Natural killer cell (primary cell): ENCODE data around the gene DERA. TPM values are rescaled to one million over a fixed set of nuclear protein-coding genes. Genes with fewer than 3 reads are reported as not detected.

Source experiments
- ATAC-seq, 3 donors: fragments of 150-1000 bp in 2 of 3; fragments of 200-7000 bp in 1 of 3; cut with Tn5 transposase; 1 replicate in 1 of 3; 2 replicates in 2 of 3; pipeline ENCODE4 v1.10.0; 2021; ENCODE audit warnings: mild to moderate bottlenecking in 2 of 3, moderate library complexity in 2 of 3
- DNase-seq, 2 donors: peaks; one replicate each; pipeline versions ENCODE4 v3.0.0 to v3.0.0-alpha.2; 2013 to 2021; ENCODE audit warnings: mixed read lengths in 1 of 2
- H3K27ac ChIP-seq: one replicate; pipeline ENCODE4 v1.5.1; 2013; ENCODE audit warnings: mild to moderate bottlenecking, low read length
- H3K27me3 ChIP-seq: one replicate; pipeline ENCODE4 v1.6.1; 2013; ENCODE audit warnings: low read length; ENCODE audit not compliant: control insufficient read depth, insufficient read depth
- H3K36me3 ChIP-seq: one replicate; pipeline ENCODE4 v1.6.1; 2013; ENCODE audit warnings: low read length; ENCODE audit not compliant: control insufficient read depth, insufficient read depth
- H3K4me1 ChIP-seq: one replicate; pipeline ENCODE4 v1.6.1; 2013; ENCODE audit warnings: low read length; ENCODE audit not compliant: control insufficient read depth, insufficient read depth
- H3K4me3 ChIP-seq: one replicate; pipeline ENCODE4 v1.5.1; 2013; ENCODE audit warnings: low read length
- H3K9me3 ChIP-seq: one replicate; pipeline ENCODE4 v1.6.1; 2013; ENCODE audit warnings: low read length; ENCODE audit not compliant: control insufficient read depth, insufficient read depth
- H3K27ac Mint-ChIP-seq, 2 donors: one replicate each; pipeline ENCODE4 v1.8.0; 2022; ENCODE audit warnings: mild to moderate bottlenecking in 2 of 2, mixed read lengths in 2 of 2, moderate library complexity in 1 of 2
- H3K27me3 Mint-ChIP-seq, 2 donors: one replicate each; pipeline ENCODE4 v1.8.0; 2022; ENCODE audit warnings: low read depth in 2 of 2, mixed read lengths in 2 of 2
- H3K36me3 Mint-ChIP-seq: one replicate; pipeline ENCODE4 v1.8.0; 2022; ENCODE audit warnings: mixed read lengths
- H3K4me1 Mint-ChIP-seq, 2 donors: one replicate each; pipeline ENCODE4 v1.8.0; 2022; ENCODE audit warnings: mixed read lengths in 2 of 2
- H3K4me3 Mint-ChIP-seq: one replicate; pipeline ENCODE4 v1.8.0; 2022; ENCODE audit warnings: mild to moderate bottlenecking, moderate library complexity, mixed read lengths
- H3K9me3 Mint-ChIP-seq, 2 donors: one replicate each; pipeline ENCODE4 v1.8.0; 2022; ENCODE audit warnings: mixed read lengths in 2 of 2
- WGBS: methylation state at CpG from one replicate; pipeline ENCODE4 v1.1.7; 2013; ENCODE audit warnings: missing lambda C conversion rate; ENCODE audit not compliant: insufficient coverage; 5-methylcytosine and 5-hydroxymethylcytosine counted together
- intact Hi-C: fragments of 100-400 bp; cut with micrococcal nuclease; formaldehyde crosslinking; loops from one replicate; pipeline ENCODE4 v1.14.2; 2022
- total RNA-seq, 4 donors: library from RNA; stranded (reverse); fragments of 120-200 nt in 1 of 4; gene quantifications; one replicate each; pipeline versions ENCODE4 v1.2.3 to v1.2.4, GENCODE V29; 2013 to 2022
- TF ChIP-seq, protein P1 (sequence below): fragments of 200-600 bp; IDR thresholded peaks from one replicate; pipeline ENCODE4 v1.8.0; 2022; ENCODE audit warnings: antibody characterized with exemption

The DERA gene
- total RNA-seq, 3 donors from 2014 or later (not counting 1 experiment from before 2014, with no cell fraction given), result 15.6 to 22.1 (median 20.4) TPM

DNA sequence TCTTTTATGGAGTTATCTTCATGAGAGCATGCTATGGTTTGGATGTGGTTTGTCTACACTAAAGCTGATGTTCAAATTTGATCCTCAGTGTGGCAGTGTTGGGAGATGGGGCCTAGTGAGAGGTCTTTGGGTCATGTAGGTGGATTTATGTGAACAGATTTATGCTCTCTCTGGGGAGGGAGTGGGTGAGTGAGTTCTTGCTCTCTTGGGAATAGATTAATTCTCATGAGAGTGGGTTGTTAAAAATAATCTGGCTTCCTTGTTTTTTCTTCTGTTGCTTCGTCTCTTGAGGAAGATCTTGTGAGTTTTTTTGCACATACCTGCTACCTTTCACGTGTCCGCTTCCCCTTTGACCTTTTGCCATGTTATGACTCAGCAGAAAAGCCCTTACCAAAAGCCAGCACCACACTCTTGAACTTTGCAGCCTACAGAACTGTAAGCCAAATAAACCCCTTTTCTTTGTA is 20.5 kb downstream of the DERA start:
- Mint-ChIP-seq H3K9me3 (no peaks in the 10 kb centered on the region), H3K27me3 (no peaks in the 10 kb centered on the region), H3K4me3 (no peak overlapping the region), H3K36me3 (no peaks in the 10 kb centered on the region), H3K27ac (no peak overlapping the region), H3K4me1 (peaks cover 9 to 21% of the 10 kb centered on the region in 2 donors)
- Histone ChIP-seq H3K27me3 (no peaks in the 10 kb centered on the region), H3K4me1 (no peaks in the 10 kb centered on the region), H3K9me3 (peaks cover 2% of the 10 kb centered on the region), H3K4me3 (no peak overlapping the region), H3K27ac (no peak overlapping the region), H3K36me3 (no peaks in the 10 kb centered on the region)
- WGBS, result 65% methylated on average over 3 of the region's 3 CpGs
- TF ChIP-seq, protein P1, sequence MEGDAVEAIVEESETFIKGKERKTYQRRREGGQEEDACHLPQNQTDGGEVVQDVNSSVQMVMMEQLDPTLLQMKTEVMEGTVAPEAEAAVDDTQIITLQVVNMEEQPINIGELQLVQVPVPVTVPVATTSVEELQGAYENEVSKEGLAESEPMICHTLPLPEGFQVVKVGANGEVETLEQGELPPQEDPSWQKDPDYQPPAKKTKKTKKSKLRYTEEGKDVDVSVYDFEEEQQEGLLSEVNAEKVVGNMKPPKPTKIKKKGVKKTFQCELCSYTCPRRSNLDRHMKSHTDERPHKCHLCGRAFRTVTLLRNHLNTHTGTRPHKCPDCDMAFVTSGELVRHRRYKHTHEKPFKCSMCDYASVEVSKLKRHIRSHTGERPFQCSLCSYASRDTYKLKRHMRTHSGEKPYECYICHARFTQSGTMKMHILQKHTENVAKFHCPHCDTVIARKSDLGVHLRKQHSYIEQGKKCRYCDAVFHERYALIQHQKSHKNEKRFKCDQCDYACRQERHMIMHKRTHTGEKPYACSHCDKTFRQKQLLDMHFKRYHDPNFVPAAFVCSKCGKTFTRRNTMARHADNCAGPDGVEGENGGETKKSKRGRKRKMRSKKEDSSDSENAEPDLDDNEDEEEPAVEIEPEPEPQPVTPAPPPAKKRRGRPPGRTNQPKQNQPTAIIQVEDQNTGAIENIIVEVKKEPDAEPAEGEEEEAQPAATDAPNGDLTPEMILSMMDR, result no peak
- peak in 1 of 3 donors; percentile 42 for ATAC-seq
- intact Hi-C loops, result no loop called here
- DNase-seq, result no peak

DNA sequence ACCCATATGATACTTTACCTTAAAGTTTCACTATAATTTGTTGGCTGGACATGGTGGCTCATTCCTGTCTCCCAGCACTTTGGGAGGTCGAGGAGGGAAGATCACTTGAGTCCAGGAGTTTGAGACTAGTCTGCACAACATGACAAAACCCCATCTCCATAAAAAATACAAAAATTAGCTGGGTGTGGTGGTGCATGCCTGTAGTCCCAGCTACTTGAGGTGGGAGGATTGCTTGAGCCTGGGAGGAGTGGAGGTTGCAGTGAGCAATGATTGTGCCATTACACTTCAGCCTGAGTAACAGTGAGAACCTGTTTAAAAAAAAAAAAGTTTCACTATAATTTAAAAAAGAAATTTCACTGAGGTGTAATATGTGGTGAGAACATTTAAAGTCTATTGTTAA is 21.2 kb downstream of the DERA start:
- no peaks in the 10 kb centered on the region for H3K36me3 Mint-ChIP-seq
- H3K27me3 ChIP-seq, result no peaks in the 10 kb centered on the region
- H3K4me1 ChIP-seq, result no peaks in the 10 kb centered on the region
- TF ChIP-seq, protein P1, result no peak
- 100% methylated on average over 1 of the region's 1 CpG for WGBS
- DNase-seq (no peak), ATAC-seq (no peak)
- H3K4me3 ChIP-seq, result no peak overlapping the region
- H3K9me3 Mint-ChIP-seq, result no peaks in the 10 kb centered on the region
- H3K9me3 ChIP-seq, result peaks cover 2% of the 10 kb centered on the region
- H3K36me3 ChIP-seq, result no peaks in the 10 kb centered on the region
- H3K27ac ChIP-seq, result no peak overlapping the region
- peaks cover 16 to 28% of the 10 kb centered on the region in 2 donors for H3K4me1 Mint-ChIP-seq
- no peak overlapping the region for H3K27ac Mint-ChIP-seq
- intact Hi-C loops, result no loop called here
- no peak overlapping the region for H3K4me3 Mint-ChIP-seq
- H3K27me3 Mint-ChIP-seq, result no peaks in the 10 kb centered on the region

DNA sequence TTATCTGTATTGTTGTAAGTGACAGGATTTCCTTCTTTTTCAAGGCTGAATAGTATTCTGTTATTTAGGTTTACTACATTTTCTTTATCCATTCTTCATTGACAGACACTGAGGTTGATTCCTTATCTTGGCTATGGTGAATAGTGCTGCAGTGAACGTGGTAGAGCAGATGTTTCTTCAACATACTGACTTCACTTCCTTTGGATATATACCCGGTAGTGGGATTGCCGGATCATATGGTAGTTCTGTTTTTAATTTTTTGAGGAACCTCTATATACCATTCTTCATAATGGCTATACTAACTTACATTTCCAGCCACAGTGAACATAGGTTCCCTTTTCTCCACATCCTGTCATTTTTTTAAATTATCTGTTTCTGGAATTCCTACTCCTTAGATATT is 21.8 kb downstream of the DERA start:
- no peaks in the 10 kb centered on the region for H3K27me3 Mint-ChIP-seq
- H3K9me3 Mint-ChIP-seq, result no peaks in the 10 kb centered on the region
- Histone ChIP-seq H3K4me1 (no peaks in the 10 kb centered on the region), H3K27me3 (no peaks in the 10 kb centered on the region), H3K36me3 (no peaks in the 10 kb centered on the region), H3K27ac (no peak overlapping the region), H3K9me3 (peaks cover 2% of the 10 kb centered on the region), H3K4me3 (no peak overlapping the region)
- no peak overlapping the region for H3K4me3 Mint-ChIP-seq
- no peak overlapping the region for H3K27ac Mint-ChIP-seq
- ATAC-seq, result no peak
- H3K4me1 Mint-ChIP-seq, result peaks cover 22 to 34% of the 10 kb centered on the region in 2 donors
- DNase-seq, result no peak
- no peaks in the 10 kb centered on the region for H3K36me3 Mint-ChIP-seq
- TF ChIP-seq, protein P1, result no peak
- intact Hi-C loops, result no loop called here
- no CpG with 5 or more reads among the region's 3 CpGs for WGBS

DNA sequence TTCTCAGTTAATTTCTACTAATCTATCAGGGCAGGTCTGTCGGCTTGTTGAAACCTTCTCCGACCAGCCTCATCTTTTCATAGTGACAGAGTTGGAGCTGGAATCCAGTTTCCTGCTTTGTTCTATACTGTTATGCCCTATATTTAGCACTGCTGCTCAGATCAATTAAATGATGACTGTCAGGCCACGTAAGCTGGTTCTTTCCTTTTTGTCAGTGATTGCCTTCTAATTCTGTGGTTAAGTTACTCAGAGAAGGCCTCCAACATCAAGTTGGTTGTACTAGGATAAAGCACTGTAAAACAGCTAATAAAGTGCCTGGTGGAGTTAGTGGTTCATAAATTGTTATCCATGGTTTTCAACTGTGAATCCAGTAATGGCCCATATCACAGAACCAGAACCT is 22.6 kb downstream of the DERA start:
- intact Hi-C loops, result no loop called here
- H3K9me3 Mint-ChIP-seq, result no peaks in the 10 kb centered on the region
- H3K4me1 Mint-ChIP-seq, result peaks cover 24 to 34% of the 10 kb centered on the region in 2 donors
- Histone ChIP-seq H3K4me3 (no peak overlapping the region), H3K4me1 (no peaks in the 10 kb centered on the region), H3K27ac (no peak overlapping the region), H3K9me3 (peaks cover 3% of the 10 kb centered on the region), H3K36me3 (no peaks in the 10 kb centered on the region), H3K27me3 (no peaks in the 10 kb centered on the region)
- TF ChIP-seq, protein P1, result no peak
- H3K4me3 Mint-ChIP-seq, result no peak overlapping the region
- peaks cover 2% of the 10 kb centered on the region for H3K36me3 Mint-ChIP-seq
- DNase-seq (no peak), ATAC-seq (no peak)
- H3K27me3 Mint-ChIP-seq, result no peaks in the 10 kb centered on the region
- no peak overlapping the region for H3K27ac Mint-ChIP-seq
- 100% methylated on average over 3 of the region's 3 CpGs for WGBS
